SK-N-SH (cell line): ENCODE results near the gene RFNG. TPM values are rescaled to one million over a fixed set of nuclear protein-coding genes. Genes with fewer than 3 reads are reported as not detected.
A peak's percentile ranks its signal among the peaks of the same experiment; 100 is the strongest.

ENCODE experiments used
- CTCF ChIA-PET: fragments of 300-600, 350-600 bp; formaldehyde crosslinking; extraction: SDS; loops from one replicate; lab custom pipeline; 2021; lab: Yijun Ruan, JAX
- POLR2A ChIA-PET: fragments of 350-600 bp; sonication (Branson Sonifier 250); formaldehyde crosslinking; extraction: SDS; loops from one replicate; lab custom pipeline; 2020; ENCODE audit warnings: antibody characterized with exemption, inconsistent platforms; lab: Yijun Ruan, JAX
- DNase-seq: peaks from one replicate; pipeline ENCODE4 v3.0.0; 2012
- H2AFZ ChIP-seq: fragments of 200-600 bp; sonication (generic); 2 replicates; pipeline ENCODE4 v1.8.1; 2016; ENCODE audit warnings: antibody characterized with exemption, mild to moderate bottlenecking, low read depth
- H3F3A ChIP-seq: fragments of 200-600 bp; sonication (generic); replicated peaks from 2 replicates; pipeline ENCODE3; 2016; ENCODE audit warnings: antibody characterized with exemption, mild to moderate bottlenecking; ENCODE audit not compliant: insufficient read depth
- H3K27ac ChIP-seq, 2 experiments: fragments of 200-500 bp in 1 of 2; fragments of 200-600 bp in 1 of 2; sonication (Bioruptor generic) in 1 of 2; sonication (generic), shearing (Covaris generic) in 1 of 2; 2 replicates each; pipeline versions ENCODE4 v1.5.1 to v1.6.1; 2014 to 2016; ENCODE audit warnings: low read depth in 2 of 2, inconsistent platforms in 1 of 2, low read length in 1 of 2, mild to moderate bottlenecking in 1 of 2, mixed read lengths in 1 of 2
- H3K27me3 ChIP-seq: fragments of 200-600 bp; sonication (generic), shearing (Covaris generic); 2 replicates; pipeline ENCODE4 v1.6.1; 2016; ENCODE audit warnings: mixed run types; ENCODE audit not compliant: insufficient read depth
- H3K36me3 ChIP-seq, 2 experiments: fragments of 200-500 bp in 1 of 2; fragments of 200-600 bp in 1 of 2; sonication (Bioruptor generic) in 1 of 2; sonication (generic) in 1 of 2; replicated peaks in 1 of 2; 2 replicates each; pipeline versions ENCODE3 to v1.5.1; 2014 to 2016; ENCODE audit warnings: low read length in 1 of 2, mild to moderate bottlenecking in 1 of 2; ENCODE audit not compliant: insufficient read depth in 2 of 2, control insufficient read depth in 1 of 2
- H3K4me1 ChIP-seq, 2 experiments: fragments of 200-500 bp in 1 of 2; fragments of 200-600 bp in 1 of 2; sonication (Bioruptor generic) in 1 of 2; sonication (generic), shearing (Covaris generic) in 1 of 2; 2 replicates each; pipeline versions ENCODE4 v1.5.1 to v1.6.1; 2014 to 2016; ENCODE audit warnings: low read depth in 1 of 2, low read length in 1 of 2, mixed run types in 1 of 2; ENCODE audit not compliant: insufficient read depth in 2 of 2, control insufficient read depth in 1 of 2
- H3K4me2 ChIP-seq: fragments of 200-600 bp; sonication (generic), shearing (Covaris generic); 2 replicates; pipeline ENCODE4 v1.6.1; 2017; ENCODE audit warnings: mixed run types
- H3K4me3 ChIP-seq, 2 experiments: fragments of 200-500 bp in 1 of 2; fragments of 200-600 bp in 1 of 2; sonication (Bioruptor generic) in 1 of 2; sonication (generic), shearing (Covaris generic) in 1 of 2; 2 replicates each; pipeline versions ENCODE4 v1.5.1 to v1.8.1; 2014 to 2016; ENCODE audit warnings: low read depth in 2 of 2, inconsistent platforms in 1 of 2, low read length in 1 of 2, mild to moderate bottlenecking in 1 of 2, mixed read lengths in 1 of 2, moderate library complexity in 1 of 2
- H3K79me2 ChIP-seq: fragments of 200-600 bp; sonication (generic); 2 replicates; pipeline ENCODE4 v1.8.1; 2017; ENCODE audit warnings: mild to moderate bottlenecking; ENCODE audit not compliant: insufficient read depth
- H3K9ac ChIP-seq: fragments of 200-600 bp; sonication (generic); 2 replicates; pipeline ENCODE4 v1.6.1; 2017; ENCODE audit warnings: mixed run types
- H3K9me2 ChIP-seq: fragments of 200-600 bp; sonication (generic); 2 replicates; pipeline ENCODE4 v1.6.1; 2017; ENCODE audit warnings: mixed run types
- H3K9me3 ChIP-seq: fragments of 200-600 bp; sonication (generic); 2 replicates; pipeline ENCODE4 v1.6.1; 2017; ENCODE audit warnings: mixed run types, mild to moderate bottlenecking, moderate library complexity
- H4K20me1 ChIP-seq: fragments of 200-600 bp; sonication (generic); 2 replicates; pipeline ENCODE4 v1.6.1; 2017; ENCODE audit warnings: mild to moderate bottlenecking, mixed run types; ENCODE audit not compliant: insufficient read depth
- CHD2 ChIP-seq: fragments of 150-350 bp; IDR thresholded peaks from 2 replicates; pipeline ENCODE4 v1.6.1; 2018; ENCODE audit warnings: low read length; ENCODE audit not compliant: partially characterized antibody
- FOXJ3 ChIP-seq: sonication (generic); formaldehyde crosslinking; IDR thresholded peaks from 2 replicates; pipeline ENCODE4 v1.5.1; 2020; ENCODE audit warnings: mild to moderate bottlenecking, missing genetic modification reagents
- GATA2 ChIP-seq: sonication (generic); formaldehyde crosslinking; IDR thresholded peaks from 2 replicates; pipeline ENCODE4 v1.5.0; 2020; ENCODE audit warnings: mild to moderate bottlenecking, missing genetic modification reagents
- MEF2A ChIP-seq: IDR thresholded peaks from 2 replicates; pipeline ENCODE4 v1.4.0; 2012; ENCODE audit warnings: low read depth, borderline replicate concordance
- MXI1 ChIP-seq: IDR thresholded peaks from 2 replicates; pipeline ENCODE4 v1.6.1; 2012; ENCODE audit warnings: mild to moderate bottlenecking, low read depth, low read length, improper control_type of control experiment
- RAD21 ChIP-seq: IDR thresholded peaks from 2 replicates; pipeline ENCODE4 v1.6.1; 2012; ENCODE audit warnings: mild to moderate bottlenecking, low read length
- RCOR1 ChIP-seq: fragments of 150-350 bp; IDR thresholded peaks from 2 replicates; pipeline ENCODE4 v1.6.1; 2017; ENCODE audit warnings: antibody characterized with exemption, low read length
- SMC3 ChIP-seq: IDR thresholded peaks from 2 replicates; pipeline ENCODE4 v1.6.1; 2012; ENCODE audit warnings: low read depth, low read length, improper control_type of control experiment
- WGBS: methylation state at CpG from one replicate; pipeline ENCODE4 v1.1.6; 2017; ENCODE audit warnings: low lambda C conversion rate; 5-methylcytosine and 5-hydroxymethylcytosine counted together
- polyA plus RNA-seq, 3 experiments: library from polyadenylated mRNA; depleted of rRNA; stranded (reverse); fragments of >200 nt; gene quantifications; 2 replicates each; pipeline ENCODE4 v1.2.3, GENCODE V29; 2012
- TF ChIP-seq, protein P1 (sequence below): IDR thresholded peaks from 2 replicates; pipeline ENCODE4 v1.4.0; 2012; ENCODE audit warnings: low read depth, borderline replicate concordance
- TF ChIP-seq, protein P2 (sequence below): IDR thresholded peaks from 2 replicates; pipeline ENCODE4; 2012
- TF ChIP-seq, protein P3 (sequence below): IDR thresholded peaks from 2 replicates; pipeline ENCODE4 v1.4.0; 2012; ENCODE audit warnings: low read depth
- TF ChIP-seq, protein P4 (sequence below): fragments of 200-600 bp; sonication (generic); IDR thresholded peaks from 2 replicates; pipeline ENCODE4 v1.6.1; 2017; ENCODE audit warnings: antibody characterized with exemption, mild to moderate bottlenecking, moderate library complexity
- TF ChIP-seq, protein P5 (sequence below): fragments of 150-350 bp; IDR thresholded peaks from 2 replicates; pipeline ENCODE4 v1.6.1; 2017; ENCODE audit warnings: antibody characterized with exemption, low read length, low read depth, borderline replicate concordance
- TF ChIP-seq, protein P6 (sequence below): IDR thresholded peaks from 2 replicates; pipeline ENCODE4 v1.4.0; 2012; ENCODE audit warnings: low read depth, borderline replicate concordance
- TF ChIP-seq, protein P7 (sequence below): IDR thresholded peaks from 2 replicates; pipeline ENCODE4 v1.6.1; 2012; ENCODE audit warnings: mild to moderate bottlenecking, low read depth, low read length, moderate library complexity

Gene RFNG
- polyA plus RNA-seq, 1 of the 3 experiments (the other 2 are of a cell fraction): 68.6 TPM

DNA sequence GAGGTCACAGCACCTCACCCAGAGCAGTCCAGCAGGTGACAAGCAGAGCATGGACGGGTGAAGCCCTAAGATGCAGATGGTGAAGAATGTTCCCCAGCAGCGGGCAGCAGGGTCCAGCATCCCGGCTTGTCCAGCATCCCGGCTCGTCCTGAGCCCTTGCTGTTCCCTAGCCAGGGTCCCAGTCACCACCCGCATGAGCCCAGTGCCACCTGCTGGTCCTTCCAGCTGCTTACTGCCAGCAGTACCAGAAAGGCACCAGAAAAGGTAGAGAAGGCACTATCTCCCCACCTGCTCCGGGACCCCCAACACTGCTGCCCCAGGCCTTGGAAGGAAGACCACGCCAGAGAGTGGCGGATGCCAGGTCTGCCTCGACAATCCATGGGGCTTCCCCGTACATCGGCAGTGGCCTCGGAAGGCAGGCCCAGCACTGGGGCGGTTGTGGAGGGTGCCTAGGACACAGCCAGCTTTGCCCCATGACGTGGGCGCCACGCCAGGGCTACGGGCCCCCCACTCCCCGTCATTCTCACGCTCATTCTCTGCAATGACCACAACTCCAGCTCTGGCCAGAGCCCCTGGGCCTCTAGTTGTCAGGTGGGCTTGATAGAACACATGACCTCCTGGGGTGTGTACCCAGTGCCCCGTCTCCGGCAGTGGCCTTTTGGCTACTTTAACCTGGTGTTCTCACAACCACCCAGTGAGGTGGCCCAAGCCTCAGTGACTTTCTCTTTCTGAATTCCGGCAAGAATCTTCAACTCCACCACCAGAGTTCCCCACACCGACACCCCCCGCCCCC lies 30.3 kb downstream of the RFNG start:
- Histone ChIP-seq H3K9me2 (no peaks in the 10 kb centered on the region), H3K27me3 (no peaks in the 10 kb centered on the region), H3K4me3 (peak overlapping the region; percentile 88 to 92), H3K9ac (peak overlapping the region; percentile 86; the same call in 1 of the 2 replicates), H3K36me3 (peaks cover 7 to 23% of the 10 kb centered on the region in 2 experiments), H4K20me1 (peaks cover 17% of the 10 kb centered on the region), H3F3A (peaks cover 32% of the 10 kb centered on the region), H3K79me2 (peaks cover 36% of the 10 kb centered on the region), H2AFZ (no peak overlapping the region), H3K4me2 (peak overlapping the region; percentile 99), H3K27ac (peak overlapping the region; percentile 41; a peak in 3 of 4 replicates), H3K9me3 (no peaks in the 10 kb centered on the region), H3K4me1 (peaks cover 18 to 36% of the 10 kb centered on the region in 2 experiments; a peak in 3 of 4 replicates)
- TF ChIP-seq, protein P1, sequence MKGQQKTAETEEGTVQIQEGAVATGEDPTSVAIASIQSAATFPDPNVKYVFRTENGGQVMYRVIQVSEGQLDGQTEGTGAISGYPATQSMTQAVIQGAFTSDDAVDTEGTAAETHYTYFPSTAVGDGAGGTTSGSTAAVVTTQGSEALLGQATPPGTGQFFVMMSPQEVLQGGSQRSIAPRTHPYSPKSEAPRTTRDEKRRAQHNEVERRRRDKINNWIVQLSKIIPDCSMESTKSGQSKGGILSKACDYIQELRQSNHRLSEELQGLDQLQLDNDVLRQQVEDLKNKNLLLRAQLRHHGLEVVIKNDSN: no peak
- TF ChIP-seq, protein P2, sequence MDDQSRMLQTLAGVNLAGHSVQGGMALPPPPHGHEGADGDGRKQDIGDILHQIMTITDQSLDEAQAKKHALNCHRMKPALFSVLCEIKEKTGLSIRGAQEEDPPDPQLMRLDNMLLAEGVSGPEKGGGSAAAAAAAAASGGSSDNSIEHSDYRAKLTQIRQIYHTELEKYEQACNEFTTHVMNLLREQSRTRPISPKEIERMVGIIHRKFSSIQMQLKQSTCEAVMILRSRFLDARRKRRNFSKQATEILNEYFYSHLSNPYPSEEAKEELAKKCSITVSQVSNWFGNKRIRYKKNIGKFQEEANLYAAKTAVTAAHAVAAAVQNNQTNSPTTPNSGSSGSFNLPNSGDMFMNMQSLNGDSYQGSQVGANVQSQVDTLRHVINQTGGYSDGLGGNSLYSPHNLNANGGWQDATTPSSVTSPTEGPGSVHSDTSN: no peak
- TF ChIP-seq SMC3 (peak; percentile 100), GATA2 (no peak), CHD2 (peak; percentile 64), RCOR1 (peak; percentile 68; the same call in 1 of the 2 replicates), MEF2A (no peak), RAD21 (peak; percentile 99), FOXJ3 (CRISPR knock-in tag) (no peak), MXI1 (no peak; the same call in 1 of the 2 replicates)
- TF ChIP-seq, protein P3, sequence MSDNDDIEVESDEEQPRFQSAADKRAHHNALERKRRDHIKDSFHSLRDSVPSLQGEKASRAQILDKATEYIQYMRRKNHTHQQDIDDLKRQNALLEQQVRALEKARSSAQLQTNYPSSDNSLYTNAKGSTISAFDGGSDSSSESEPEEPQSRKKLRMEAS: no peak
- TF ChIP-seq, protein P4, sequence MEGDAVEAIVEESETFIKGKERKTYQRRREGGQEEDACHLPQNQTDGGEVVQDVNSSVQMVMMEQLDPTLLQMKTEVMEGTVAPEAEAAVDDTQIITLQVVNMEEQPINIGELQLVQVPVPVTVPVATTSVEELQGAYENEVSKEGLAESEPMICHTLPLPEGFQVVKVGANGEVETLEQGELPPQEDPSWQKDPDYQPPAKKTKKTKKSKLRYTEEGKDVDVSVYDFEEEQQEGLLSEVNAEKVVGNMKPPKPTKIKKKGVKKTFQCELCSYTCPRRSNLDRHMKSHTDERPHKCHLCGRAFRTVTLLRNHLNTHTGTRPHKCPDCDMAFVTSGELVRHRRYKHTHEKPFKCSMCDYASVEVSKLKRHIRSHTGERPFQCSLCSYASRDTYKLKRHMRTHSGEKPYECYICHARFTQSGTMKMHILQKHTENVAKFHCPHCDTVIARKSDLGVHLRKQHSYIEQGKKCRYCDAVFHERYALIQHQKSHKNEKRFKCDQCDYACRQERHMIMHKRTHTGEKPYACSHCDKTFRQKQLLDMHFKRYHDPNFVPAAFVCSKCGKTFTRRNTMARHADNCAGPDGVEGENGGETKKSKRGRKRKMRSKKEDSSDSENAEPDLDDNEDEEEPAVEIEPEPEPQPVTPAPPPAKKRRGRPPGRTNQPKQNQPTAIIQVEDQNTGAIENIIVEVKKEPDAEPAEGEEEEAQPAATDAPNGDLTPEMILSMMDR: peak; percentile 86
- TF ChIP-seq, protein P5, sequence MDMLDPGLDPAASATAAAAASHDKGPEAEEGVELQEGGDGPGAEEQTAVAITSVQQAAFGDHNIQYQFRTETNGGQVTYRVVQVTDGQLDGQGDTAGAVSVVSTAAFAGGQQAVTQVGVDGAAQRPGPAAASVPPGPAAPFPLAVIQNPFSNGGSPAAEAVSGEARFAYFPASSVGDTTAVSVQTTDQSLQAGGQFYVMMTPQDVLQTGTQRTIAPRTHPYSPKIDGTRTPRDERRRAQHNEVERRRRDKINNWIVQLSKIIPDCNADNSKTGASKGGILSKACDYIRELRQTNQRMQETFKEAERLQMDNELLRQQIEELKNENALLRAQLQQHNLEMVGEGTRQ: peak; percentile 24; the same call in 1 of the 2 replicates
- TF ChIP-seq, protein P6, sequence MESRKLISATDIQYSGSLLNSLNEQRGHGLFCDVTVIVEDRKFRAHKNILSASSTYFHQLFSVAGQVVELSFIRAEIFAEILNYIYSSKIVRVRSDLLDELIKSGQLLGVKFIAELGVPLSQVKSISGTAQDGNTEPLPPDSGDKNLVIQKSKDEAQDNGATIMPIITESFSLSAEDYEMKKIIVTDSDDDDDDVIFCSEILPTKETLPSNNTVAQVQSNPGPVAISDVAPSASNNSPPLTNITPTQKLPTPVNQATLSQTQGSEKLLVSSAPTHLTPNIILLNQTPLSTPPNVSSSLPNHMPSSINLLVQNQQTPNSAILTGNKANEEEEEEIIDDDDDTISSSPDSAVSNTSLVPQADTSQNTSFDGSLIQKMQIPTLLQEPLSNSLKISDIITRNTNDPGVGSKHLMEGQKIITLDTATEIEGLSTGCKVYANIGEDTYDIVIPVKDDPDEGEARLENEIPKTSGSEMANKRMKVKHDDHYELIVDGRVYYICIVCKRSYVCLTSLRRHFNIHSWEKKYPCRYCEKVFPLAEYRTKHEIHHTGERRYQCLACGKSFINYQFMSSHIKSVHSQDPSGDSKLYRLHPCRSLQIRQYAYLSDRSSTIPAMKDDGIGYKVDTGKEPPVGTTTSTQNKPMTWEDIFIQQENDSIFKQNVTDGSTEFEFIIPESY: no peak
- TF ChIP-seq, protein P7, sequence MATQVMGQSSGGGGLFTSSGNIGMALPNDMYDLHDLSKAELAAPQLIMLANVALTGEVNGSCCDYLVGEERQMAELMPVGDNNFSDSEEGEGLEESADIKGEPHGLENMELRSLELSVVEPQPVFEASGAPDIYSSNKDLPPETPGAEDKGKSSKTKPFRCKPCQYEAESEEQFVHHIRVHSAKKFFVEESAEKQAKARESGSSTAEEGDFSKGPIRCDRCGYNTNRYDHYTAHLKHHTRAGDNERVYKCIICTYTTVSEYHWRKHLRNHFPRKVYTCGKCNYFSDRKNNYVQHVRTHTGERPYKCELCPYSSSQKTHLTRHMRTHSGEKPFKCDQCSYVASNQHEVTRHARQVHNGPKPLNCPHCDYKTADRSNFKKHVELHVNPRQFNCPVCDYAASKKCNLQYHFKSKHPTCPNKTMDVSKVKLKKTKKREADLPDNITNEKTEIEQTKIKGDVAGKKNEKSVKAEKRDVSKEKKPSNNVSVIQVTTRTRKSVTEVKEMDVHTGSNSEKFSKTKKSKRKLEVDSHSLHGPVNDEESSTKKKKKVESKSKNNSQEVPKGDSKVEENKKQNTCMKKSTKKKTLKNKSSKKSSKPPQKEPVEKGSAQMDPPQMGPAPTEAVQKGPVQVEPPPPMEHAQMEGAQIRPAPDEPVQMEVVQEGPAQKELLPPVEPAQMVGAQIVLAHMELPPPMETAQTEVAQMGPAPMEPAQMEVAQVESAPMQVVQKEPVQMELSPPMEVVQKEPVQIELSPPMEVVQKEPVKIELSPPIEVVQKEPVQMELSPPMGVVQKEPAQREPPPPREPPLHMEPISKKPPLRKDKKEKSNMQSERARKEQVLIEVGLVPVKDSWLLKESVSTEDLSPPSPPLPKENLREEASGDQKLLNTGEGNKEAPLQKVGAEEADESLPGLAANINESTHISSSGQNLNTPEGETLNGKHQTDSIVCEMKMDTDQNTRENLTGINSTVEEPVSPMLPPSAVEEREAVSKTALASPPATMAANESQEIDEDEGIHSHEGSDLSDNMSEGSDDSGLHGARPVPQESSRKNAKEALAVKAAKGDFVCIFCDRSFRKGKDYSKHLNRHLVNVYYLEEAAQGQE: 0 out of 2 replicates have a peak, but pooled peaks have one; percentile 4
- peak; percentile 93 for DNase-seq
- WGBS: 18% methylated on average over 21 of the region's 25 CpGs
- ChIA-PET POLR2A (interaction anchor here (0.6 to 4.2 kb wide), 9 partner anchors 10 to 106 kb away, joined by 3 to 41 read pairs (median 7); partner anchors contain the start of genes ASPSCR1, FASN, NOTUM and RAC3), CTCF (interaction anchor here (0.6 to 35.7 kb wide), 45 partner anchors 10 to 769 kb away, joined by 3 to 1216 read pairs (median 6); partner anchors contain the start of genes ARHGDIA, ARL16, ASPSCR1 and DCXR)
